H9 (cell line): ENCODE measurements around the gene SRL. TPM values are rescaled to one million over a fixed set of nuclear protein-coding genes. Genes with fewer than 3 reads are reported as not detected.

Experiments
- DNase-seq: peaks from one replicate; pipeline ENCODE4 v3.0.0-alpha.2; 2017
- H2AFZ ChIP-seq: one replicate; pipeline ENCODE4 v1.6.1; 2013; ENCODE audit warnings: mild to moderate bottlenecking, low read length, control low read depth, moderate library complexity
- H2AK5ac ChIP-seq: 2 replicates; pipeline ENCODE4 v1.6.1; 2013; ENCODE audit warnings: low read length, control low read depth, mixed read lengths; ENCODE audit not compliant: insufficient read length
- H2BK120ac ChIP-seq: one replicate; pipeline ENCODE4 v1.6.1; 2013; ENCODE audit warnings: low read depth, mild to moderate bottlenecking, low read length, control low read depth, inconsistent platforms; ENCODE audit not compliant: poor library complexity, severe bottlenecking
- H2BK12ac ChIP-seq: 2 replicates; pipeline ENCODE4 v1.6.1; 2013; ENCODE audit warnings: low read length, control low read depth, mixed read lengths, low read depth; ENCODE audit not compliant: insufficient read length
- H2BK15ac ChIP-seq: 2 replicates; pipeline ENCODE4 v1.6.1; 2013; ENCODE audit warnings: low read depth, low read length, control low read depth
- H2BK20ac ChIP-seq: one replicate; pipeline ENCODE4 v1.6.1; 2013; ENCODE audit warnings: low read depth, mild to moderate bottlenecking, low read length, control low read depth, inconsistent platforms; ENCODE audit not compliant: poor library complexity, severe bottlenecking
- H2BK5ac ChIP-seq: 2 replicates; pipeline ENCODE4 v1.6.1; 2013; ENCODE audit warnings: low read length, control low read depth, mixed read lengths; ENCODE audit not compliant: insufficient read length
- H3K14ac ChIP-seq: 2 replicates; pipeline ENCODE4 v1.6.1; 2013; ENCODE audit warnings: low read length, control low read depth; ENCODE audit not compliant: insufficient read depth
- H3K18ac ChIP-seq: 2 replicates; pipeline ENCODE4 v1.6.1; 2013; ENCODE audit warnings: low read depth, mild to moderate bottlenecking, mixed read lengths, low read length, control low read depth; ENCODE audit not compliant: insufficient read length
- H3K23ac ChIP-seq: 2 replicates; pipeline ENCODE4 v1.6.1; 2013; ENCODE audit warnings: low read length, control low read depth, mixed read lengths, low read depth; ENCODE audit not compliant: insufficient read length
- H3K23me2 ChIP-seq: 2 replicates; pipeline ENCODE4 v1.6.1; 2013; ENCODE audit warnings: low read depth, mild to moderate bottlenecking, mixed read lengths, low read length, control low read depth; ENCODE audit not compliant: insufficient read length, poor library complexity, severe bottlenecking
- H3K27ac ChIP-seq: 2 replicates; pipeline ENCODE4 v1.5.1; 2013; ENCODE audit warnings: low read length, control low read depth, mixed read lengths, low read depth; ENCODE audit not compliant: insufficient read length
- H3K27me3 ChIP-seq: 2 replicates; pipeline ENCODE4 v1.6.1; 2013; ENCODE audit warnings: low read length, control low read depth, inconsistent platforms; ENCODE audit not compliant: insufficient read depth
- H3K4ac ChIP-seq: 2 replicates; pipeline ENCODE4 v1.6.1; 2013; ENCODE audit warnings: low read depth, mild to moderate bottlenecking, control low read depth, inconsistent platforms, low read length, moderate library complexity
- H3K4me1 ChIP-seq: 2 replicates; pipeline ENCODE4 v1.6.1; 2013; ENCODE audit warnings: low read length, control low read depth, inconsistent platforms; ENCODE audit not compliant: insufficient read depth
- H3K4me2 ChIP-seq: 2 replicates; pipeline ENCODE4 v1.6.1; 2013; ENCODE audit warnings: low read length, control low read depth, mixed read lengths; ENCODE audit not compliant: insufficient read length, insufficient read depth
- H3K56ac ChIP-seq: 2 replicates; pipeline ENCODE4 v1.6.1; 2013; ENCODE audit warnings: low read depth, mild to moderate bottlenecking, mixed read lengths, low read length, control low read depth; ENCODE audit not compliant: insufficient read length
- H3K79me1 ChIP-seq: 2 replicates; pipeline ENCODE4 v1.6.1; 2013; ENCODE audit warnings: low read depth, mild to moderate bottlenecking, moderate library complexity, low read length, control low read depth, inconsistent platforms; ENCODE audit not compliant: insufficient read depth, poor library complexity, severe bottlenecking
- H3K79me2 ChIP-seq: 2 replicates; pipeline ENCODE4 v1.6.1; 2013; ENCODE audit warnings: low read length, control low read depth, inconsistent platforms; ENCODE audit not compliant: insufficient read depth
- H3K9ac ChIP-seq: 2 replicates; pipeline ENCODE4 v1.6.1; 2013; ENCODE audit warnings: low read length, control low read depth, mixed read lengths; ENCODE audit not compliant: insufficient read length; ENCODE audit errors: extremely low read depth
- H3K9me3 ChIP-seq: one replicate; pipeline ENCODE4 v1.6.1; 2013; ENCODE audit warnings: low read depth, low read length, inconsistent platforms; ENCODE audit not compliant: control insufficient read depth
- H3T11ph ChIP-seq: one replicate; pipeline ENCODE4 v1.6.1; 2013; ENCODE audit warnings: mild to moderate bottlenecking, low read length, control low read depth, inconsistent platforms
- H4K20me1 ChIP-seq: one replicate; pipeline ENCODE4 v1.6.1; 2013; ENCODE audit not compliant: control insufficient read depth, insufficient read length, insufficient read depth
- H4K5ac ChIP-seq: 2 replicates; pipeline ENCODE4 v1.6.1; 2013; ENCODE audit warnings: low read depth, mild to moderate bottlenecking, mixed read lengths, low read length, control low read depth; ENCODE audit not compliant: insufficient read length
- H4K8ac ChIP-seq: replicated peaks from 2 replicates; pipeline ENCODE4 v1.6.1; 2013; ENCODE audit warnings: low read length, control low read depth, mixed read lengths, low read depth; ENCODE audit not compliant: insufficient read length
- H4K91ac ChIP-seq: 2 replicates; pipeline ENCODE4 v1.6.1; 2013; ENCODE audit warnings: low read depth, mild to moderate bottlenecking, moderate library complexity, mixed read lengths, low read length, control low read depth; ENCODE audit not compliant: insufficient read length
- H3K27ac Mint-ChIP-seq, 3 experiments: 2 replicates in 2 of 3; 3 replicates in 1 of 3; pipeline ENCODE4 v1.8.0; 2020 to 2021; ENCODE audit warnings: mixed read lengths in 3 of 3, mild to moderate bottlenecking in 1 of 3, moderate library complexity in 1 of 3
- H3K27me3 Mint-ChIP-seq: 2 replicates; pipeline ENCODE4 v1.8.0; 2021; ENCODE audit warnings: low read depth, mild to moderate bottlenecking, moderate library complexity, mixed read lengths
- H3K36me3 Mint-ChIP-seq, 3 experiments: 2 replicates in 2 of 3; 3 replicates in 1 of 3; pipeline ENCODE4 v1.8.0; 2020 to 2021; ENCODE audit warnings: low read depth in 3 of 3, mixed read lengths in 3 of 3; ENCODE audit not compliant: insufficient read depth in 1 of 3
- H3K4me1 Mint-ChIP-seq, 2 experiments: 2 replicates each; pipeline ENCODE4 v1.8.0; 2020; ENCODE audit warnings: mixed read lengths in 2 of 2
- H3K4me3 Mint-ChIP-seq, 2 experiments: 2 replicates in 1 of 2; 3 replicates in 1 of 2; pipeline ENCODE4 v1.8.0; 2020 to 2021; ENCODE audit warnings: mild to moderate bottlenecking in 2 of 2, mixed read lengths in 2 of 2, moderate library complexity in 1 of 2
- H3K9me3 Mint-ChIP-seq, 2 experiments: 2 replicates in 1 of 2; 3 replicates in 1 of 2; pipeline ENCODE4 v1.8.0; 2020; ENCODE audit warnings: mild to moderate bottlenecking in 2 of 2, mixed read lengths in 2 of 2, moderate library complexity in 1 of 2
- WGBS: extraction: QIAGEN DNeasy Blood & Tissue Kit; methylation state at CpG from one replicate; pipeline ENCODE4 v1.1.7; 2013; ENCODE audit warnings: missing lambda C conversion rate, low lambda C conversion rate, mixed read lengths; ENCODE audit not compliant: insufficient read length; ENCODE audit errors: extremely low coverage; 5-methylcytosine and 5-hydroxymethylcytosine counted together
- total RNA-seq: library from RNA; stranded (reverse); gene quantifications from 2 replicates; pipeline ENCODE4 v1.2.1, GENCODE V29; 2021
- TF ChIP-seq, protein P1 (sequence below): fragments of 200-600 bp; sonication (generic); conservative IDR thresholded peaks from 3 replicates; pipeline ENCODE4 v1.8.0; 2021; ENCODE audit warnings: antibody characterized with exemption, mild to moderate bottlenecking

Gene SRL
- total RNA-seq, 1 experiment from 2014 or later, result not detected

DNA sequence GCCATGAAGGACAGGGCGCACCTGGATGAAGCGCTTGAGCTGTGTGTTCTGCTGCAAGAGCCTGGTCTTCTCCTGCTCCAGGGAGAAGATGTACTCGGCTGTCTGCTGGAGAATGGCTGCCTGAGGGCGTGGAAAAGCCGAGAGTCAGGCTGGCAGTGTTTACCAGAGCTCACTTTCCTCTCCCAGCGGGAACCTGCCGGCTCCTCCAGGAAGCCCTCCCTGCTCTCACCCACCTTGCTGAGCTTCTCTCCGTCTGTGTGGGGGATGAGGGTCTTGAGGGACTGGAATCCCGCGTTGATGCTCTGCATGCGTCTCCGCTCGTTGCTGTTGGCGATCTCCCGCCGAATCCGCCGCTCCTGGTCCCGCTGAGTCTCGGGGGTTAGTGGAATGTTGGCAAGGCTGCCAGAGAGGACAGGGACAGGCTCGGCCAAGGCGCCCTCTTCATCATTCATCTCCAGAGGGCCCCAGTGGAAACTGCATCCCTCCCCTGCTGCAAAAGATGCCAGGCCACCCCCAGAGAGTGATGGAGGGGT lies 20.5 kb upstream of the SRL start:
- Mint-ChIP-seq H3K4me1 (peaks cover 13 to 28% of the 10 kb centered on the region in 2 experiments), H3K36me3 (peaks cover 29 to 62% (median 59%) of the 10 kb centered on the region in 3 experiments; a peak in 6 of 7 replicates), H3K9me3 (no peaks in the 10 kb centered on the region), H3K27me3 (no peaks in the 10 kb centered on the region), H3K4me3 (peak overlapping the region in 1 of 2 experiments; percentile 35; a peak in 2 of 5 replicates), H3K27ac (peak overlapping the region in 1 of 3 experiments; percentile 42; a peak in 1 of 7 replicates)
- no peaks in the 10 kb centered on the region for H3K4me1 ChIP-seq
- no peak overlapping the region for H2BK120ac ChIP-seq
- H3K56ac ChIP-seq, result no peak overlapping the region
- H3K4me2 ChIP-seq, result no peak overlapping the region
- no peaks in the 10 kb centered on the region for H3K23me2 ChIP-seq
- peaks cover 6% of the 10 kb centered on the region; the same call in 1 of the 2 replicates for H3K79me2 ChIP-seq
- H2BK5ac ChIP-seq, result no peak overlapping the region
- no peak overlapping the region for H3K18ac ChIP-seq
- H2AFZ ChIP-seq, result no peak overlapping the region
- H3T11ph ChIP-seq, result no peak overlapping the region
- H4K8ac ChIP-seq, result no peak overlapping the region
- H4K91ac ChIP-seq, result no peak overlapping the region
- no peak for DNase-seq
- no peaks in the 10 kb centered on the region for H3K9me3 ChIP-seq
- no peak overlapping the region for H3K27ac ChIP-seq
- H2BK15ac ChIP-seq, result no peak overlapping the region
- no peaks in the 10 kb centered on the region for H3K27me3 ChIP-seq
- no CpG with 5 or more reads among the region's 22 CpGs for WGBS
- no peak overlapping the region for H3K23ac ChIP-seq
- no peak overlapping the region for H2AK5ac ChIP-seq
- no peak overlapping the region for H3K4ac ChIP-seq
- H4K5ac ChIP-seq, result no peak overlapping the region
- no peak overlapping the region for H2BK20ac ChIP-seq
- TF ChIP-seq, protein P1, sequence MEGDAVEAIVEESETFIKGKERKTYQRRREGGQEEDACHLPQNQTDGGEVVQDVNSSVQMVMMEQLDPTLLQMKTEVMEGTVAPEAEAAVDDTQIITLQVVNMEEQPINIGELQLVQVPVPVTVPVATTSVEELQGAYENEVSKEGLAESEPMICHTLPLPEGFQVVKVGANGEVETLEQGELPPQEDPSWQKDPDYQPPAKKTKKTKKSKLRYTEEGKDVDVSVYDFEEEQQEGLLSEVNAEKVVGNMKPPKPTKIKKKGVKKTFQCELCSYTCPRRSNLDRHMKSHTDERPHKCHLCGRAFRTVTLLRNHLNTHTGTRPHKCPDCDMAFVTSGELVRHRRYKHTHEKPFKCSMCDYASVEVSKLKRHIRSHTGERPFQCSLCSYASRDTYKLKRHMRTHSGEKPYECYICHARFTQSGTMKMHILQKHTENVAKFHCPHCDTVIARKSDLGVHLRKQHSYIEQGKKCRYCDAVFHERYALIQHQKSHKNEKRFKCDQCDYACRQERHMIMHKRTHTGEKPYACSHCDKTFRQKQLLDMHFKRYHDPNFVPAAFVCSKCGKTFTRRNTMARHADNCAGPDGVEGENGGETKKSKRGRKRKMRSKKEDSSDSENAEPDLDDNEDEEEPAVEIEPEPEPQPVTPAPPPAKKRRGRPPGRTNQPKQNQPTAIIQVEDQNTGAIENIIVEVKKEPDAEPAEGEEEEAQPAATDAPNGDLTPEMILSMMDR, result no peak
- H3K14ac ChIP-seq, result no peak overlapping the region
- no peaks in the 10 kb centered on the region for H3K79me1 ChIP-seq
- H2BK12ac ChIP-seq, result no peak overlapping the region
- H3K9ac ChIP-seq, result no peak overlapping the region
- no peaks in the 10 kb centered on the region for H4K20me1 ChIP-seq
